HAP-1 (cell line): Measurements from ENCODE around the gene FMNL2.
"Not testable (repeated sequence)": the region's sequence is repeated elsewhere in the genome, so short reads cannot be mapped to it uniquely, and the experiment has no call there.

Source experiments
- DNase-seq, 2 experiments: peaks; one replicate each; pipeline ENCODE4 v3.0.0-alpha.2; 2016 to 2020; ENCODE audit warnings: low spot score in 2 of 2
- H3K27me3 ChIP-seq: fragments of 250-450 bp; sonication (Bioruptor Pico); 2 replicates; pipeline ENCODE4 v1.5.1; 2020; ENCODE audit warnings: low read depth, mild to moderate bottlenecking, moderate library complexity
- H3K36me3 ChIP-seq: fragments of 250-450 bp; sonication (Bioruptor Pico); replicated peaks from 2 replicates; pipeline ENCODE4 v1.5.1; 2020; ENCODE audit warnings: mild to moderate bottlenecking
- H3K4me1 ChIP-seq: fragments of 250-450 bp; sonication (Bioruptor Pico); 2 replicates; pipeline ENCODE4 v1.5.1; 2020; ENCODE audit warnings: mild to moderate bottlenecking
- H3K4me3 ChIP-seq: fragments of 250-450 bp; sonication (Bioruptor Pico); 2 replicates; pipeline ENCODE4 v1.5.1; 2020; ENCODE audit warnings: mild to moderate bottlenecking, moderate library complexity
- H3K9me3 ChIP-seq: fragments of 250-450 bp; sonication (Bioruptor Pico); 2 replicates; pipeline ENCODE4 v1.5.1; 2020; ENCODE audit warnings: mild to moderate bottlenecking, moderate library complexity
- in situ Hi-C: fragments of 300-500 bp; cut with MboI; formaldehyde crosslinking; loops from 3 replicates; pipeline ENCODE4 v1.14.3; 2020; ENCODE audit warnings: low sequenced_read_pairs, inconsistent platforms, mixed read lengths

The FMNL2 gene

DNA sequence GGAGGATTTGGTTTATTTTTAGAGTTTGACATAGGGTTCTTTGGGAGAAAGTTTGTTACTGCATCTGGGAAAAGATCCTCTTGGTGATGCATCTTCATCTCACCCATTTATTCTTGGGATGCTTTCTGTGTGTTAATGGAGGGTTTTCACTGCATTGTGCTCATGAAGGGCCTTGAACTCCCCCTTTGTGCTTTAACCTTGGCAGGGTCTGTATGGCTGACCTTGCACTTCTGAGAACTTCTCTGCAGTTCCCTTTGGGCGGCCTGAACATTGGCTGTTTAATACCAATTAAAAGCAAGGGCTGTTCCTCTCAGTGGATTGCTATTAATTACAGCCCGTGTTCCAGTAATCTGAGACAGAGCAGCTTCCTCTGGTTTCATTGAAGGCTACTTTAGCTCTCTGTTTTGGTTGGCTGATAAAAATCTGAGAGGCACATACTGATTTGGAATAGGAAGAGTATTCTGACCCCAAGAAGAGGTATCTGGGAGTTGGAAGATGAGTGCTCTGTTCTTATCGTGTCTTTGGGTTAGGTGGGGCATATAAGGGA, 37.5 kb downstream of the FMNL2 start:
- H3K4me3 ChIP-seq = no peak overlapping the region
- H3K4me1 ChIP-seq = no peaks in the 10 kb centered on the region
- no peaks in the 10 kb centered on the region for H3K27me3 ChIP-seq
- no peaks in the 10 kb centered on the region for H3K9me3 ChIP-seq
- DNase-seq = no peak
- in situ Hi-C loops = no loop called here
- no peaks in the 10 kb centered on the region for H3K36me3 ChIP-seq

DNA sequence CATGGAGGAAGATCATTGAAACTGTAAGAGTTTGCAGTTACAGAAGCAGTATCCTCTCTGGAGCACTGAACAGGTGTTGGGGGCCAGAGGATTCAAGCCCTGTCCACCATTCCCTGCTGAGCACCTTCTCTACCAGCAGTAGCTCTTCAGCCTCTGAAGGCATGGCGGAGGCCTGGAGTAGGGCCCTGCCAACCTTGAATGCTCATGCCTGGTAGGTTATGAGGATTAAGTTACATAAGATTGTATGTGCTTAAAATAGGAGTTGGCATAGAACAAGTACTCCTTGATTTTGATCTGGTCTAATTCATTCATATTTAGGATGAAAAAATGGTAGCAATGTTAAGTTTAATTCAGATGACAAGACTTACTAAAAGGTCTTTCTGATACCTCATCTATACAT, 40.2 kb downstream of the FMNL2 start:
- H3K4me1 ChIP-seq = no peaks in the 10 kb centered on the region
- in situ Hi-C loops = no loop called here

DNA sequence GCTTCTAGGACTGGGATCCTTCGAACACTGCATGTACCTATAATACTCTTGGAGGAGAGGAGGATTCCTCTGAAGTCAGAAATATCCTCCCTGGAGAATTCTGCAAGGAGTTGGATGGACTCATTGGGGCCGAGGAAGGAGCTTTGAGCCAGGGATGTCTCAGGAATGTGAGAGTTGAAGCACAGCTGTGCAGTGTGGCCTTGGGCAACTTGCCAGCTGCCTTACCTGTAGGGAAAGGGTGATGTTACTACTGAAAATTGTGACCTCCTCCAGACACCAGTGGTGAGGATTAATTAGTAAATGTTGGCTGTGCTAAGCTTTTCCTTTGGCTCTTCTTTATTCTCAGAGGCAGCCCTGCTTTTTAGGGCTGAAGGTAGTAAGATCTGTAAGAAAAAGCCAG, 41.4 kb downstream of the FMNL2 start:
- H3K36me3 ChIP-seq = no peaks in the 10 kb centered on the region
- no peak overlapping the region for H3K4me3 ChIP-seq
- no peaks in the 10 kb centered on the region for H3K27me3 ChIP-seq
- H3K4me1 ChIP-seq = no peaks in the 10 kb centered on the region
- H3K9me3 ChIP-seq = no peaks in the 10 kb centered on the region
- no peak for DNase-seq
- in situ Hi-C loops = no loop called here

More for the DNA sequence above, 40.2 kb downstream of the FMNL2 start:
- DNase-seq = no peak
- H3K36me3 ChIP-seq = no peaks in the 10 kb centered on the region
- H3K9me3 ChIP-seq = no peaks in the 10 kb centered on the region
- H3K27me3 ChIP-seq = no peaks in the 10 kb centered on the region
- no peak overlapping the region for H3K4me3 ChIP-seq

DNA sequence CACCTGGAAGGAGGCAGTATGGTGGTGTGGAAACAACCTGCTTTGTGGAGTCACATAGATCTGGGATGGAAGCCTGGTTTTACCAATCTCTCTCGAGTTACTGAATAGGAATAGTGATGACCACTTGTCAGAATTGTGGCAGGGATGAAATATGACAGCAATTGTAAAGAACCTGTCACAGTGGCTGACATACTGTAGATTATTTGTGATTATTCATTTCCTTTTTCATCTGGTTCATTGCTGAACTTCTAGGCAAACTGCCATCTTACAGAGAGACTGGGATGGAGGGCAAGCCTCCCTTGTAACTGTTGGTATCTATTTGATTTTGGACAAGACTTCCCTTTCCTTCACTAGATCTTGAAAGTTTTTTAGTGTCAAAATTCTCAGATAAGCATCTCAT, 42.0 kb downstream of the FMNL2 start:
- H3K36me3 ChIP-seq = no peaks in the 10 kb centered on the region
- H3K4me1 ChIP-seq = no peaks in the 10 kb centered on the region
- no peaks in the 10 kb centered on the region for H3K27me3 ChIP-seq
- no peak for DNase-seq
- H3K4me3 ChIP-seq = no peak overlapping the region
- in situ Hi-C loops = no loop called here
- no peaks in the 10 kb centered on the region for H3K9me3 ChIP-seq

DNA sequence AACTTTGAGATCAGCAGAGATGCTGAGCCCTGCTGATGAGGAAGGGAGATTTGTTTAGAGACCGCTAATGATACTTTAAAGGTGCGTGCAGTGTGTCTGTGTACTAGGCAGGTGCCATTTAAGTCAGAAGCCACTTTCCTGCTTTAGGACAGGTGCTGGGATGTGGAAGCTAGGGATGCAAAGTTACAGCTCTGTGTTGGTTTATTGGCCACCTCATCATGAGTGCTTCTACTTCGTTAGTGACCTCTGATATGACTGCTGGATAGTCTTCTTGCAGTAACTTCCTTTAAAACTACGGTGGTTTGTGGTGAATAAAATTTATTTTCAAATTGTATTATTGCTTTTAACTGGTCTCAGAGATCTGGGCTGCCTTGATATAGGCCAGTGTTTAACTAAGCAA, 44.1 kb downstream of the FMNL2 start:
- H3K9me3 ChIP-seq = no peaks in the 10 kb centered on the region
- in situ Hi-C loops = no loop called here
- H3K4me3 ChIP-seq = no peak overlapping the region
- no peaks in the 10 kb centered on the region for H3K36me3 ChIP-seq
- DNase-seq = no peak
- H3K27me3 ChIP-seq = no peaks in the 10 kb centered on the region
- no peaks in the 10 kb centered on the region for H3K4me1 ChIP-seq

DNA sequence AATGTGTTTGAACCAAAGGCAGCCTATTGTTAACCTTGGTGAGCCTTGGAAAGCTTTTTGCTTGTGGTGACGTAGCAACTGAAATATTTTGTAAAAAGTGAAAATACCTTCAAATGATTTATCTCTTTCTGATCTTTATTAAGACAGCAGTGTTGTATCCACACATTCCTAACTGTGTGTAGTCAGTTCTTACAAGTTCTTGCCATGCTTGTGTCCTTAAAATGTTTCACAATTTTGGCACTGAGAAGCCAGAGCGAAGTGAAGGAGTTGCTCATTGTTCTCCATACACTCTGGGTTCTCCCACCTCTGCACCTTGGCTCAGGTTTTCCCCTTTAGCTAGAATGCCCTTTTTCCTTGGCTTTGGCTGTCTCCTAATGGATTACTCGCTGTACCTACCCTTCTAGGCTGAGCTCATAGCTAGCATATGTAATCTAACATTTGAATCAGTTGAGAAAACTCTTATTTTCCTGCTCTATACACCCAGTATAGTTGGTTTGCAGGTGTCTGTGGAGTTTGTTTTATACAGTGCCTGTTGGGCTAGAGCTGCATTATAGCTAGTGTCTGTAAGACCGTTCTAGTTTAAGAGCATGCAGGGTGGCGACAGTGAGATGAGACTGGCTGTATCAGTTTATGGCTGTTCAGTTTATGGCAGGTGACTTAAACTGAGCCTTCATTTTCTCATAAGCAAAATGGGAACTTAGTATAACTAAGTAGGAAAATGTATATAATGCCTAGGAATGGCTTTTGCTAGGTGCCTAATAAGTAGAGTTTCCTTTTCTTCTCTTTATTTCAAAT, 45.5 kb downstream of the FMNL2 start:
- Histone ChIP-seq H3K4me3 (no peak overlapping the region), H3K27me3 (no peaks in the 10 kb centered on the region), H3K4me1 (no peaks in the 10 kb centered on the region), H3K36me3 (no peaks in the 10 kb centered on the region), H3K9me3 (no peaks in the 10 kb centered on the region)
- no peak for DNase-seq
- in situ Hi-C loops = no loop called here

DNA sequence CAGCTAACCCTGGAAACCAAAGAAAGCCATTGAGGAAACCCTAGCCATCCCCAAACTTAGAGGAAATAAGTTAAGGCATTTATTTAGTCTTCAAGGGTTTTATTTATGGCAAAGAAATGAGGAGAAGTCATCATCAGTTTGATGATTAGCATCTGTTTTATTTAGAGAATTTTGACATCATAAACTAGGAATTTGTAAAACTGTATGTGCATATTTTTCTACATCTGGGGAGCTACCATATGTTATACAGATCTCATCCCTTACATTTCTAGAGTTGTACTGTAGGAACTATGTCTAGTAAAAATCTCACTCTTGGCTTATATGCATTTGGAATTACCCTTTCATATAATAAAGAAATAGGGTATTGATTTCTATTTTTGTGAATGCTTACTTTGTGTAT, 48.7 kb downstream of the FMNL2 start:
- DNase-seq = no peak
- no peak overlapping the region for H3K4me3 ChIP-seq
- no peaks in the 10 kb centered on the region for H3K27me3 ChIP-seq
- no peaks in the 10 kb centered on the region for H3K4me1 ChIP-seq
- no peaks in the 10 kb centered on the region for H3K9me3 ChIP-seq
- H3K36me3 ChIP-seq = no peaks in the 10 kb centered on the region
- in situ Hi-C loops = no loop called here

DNA sequence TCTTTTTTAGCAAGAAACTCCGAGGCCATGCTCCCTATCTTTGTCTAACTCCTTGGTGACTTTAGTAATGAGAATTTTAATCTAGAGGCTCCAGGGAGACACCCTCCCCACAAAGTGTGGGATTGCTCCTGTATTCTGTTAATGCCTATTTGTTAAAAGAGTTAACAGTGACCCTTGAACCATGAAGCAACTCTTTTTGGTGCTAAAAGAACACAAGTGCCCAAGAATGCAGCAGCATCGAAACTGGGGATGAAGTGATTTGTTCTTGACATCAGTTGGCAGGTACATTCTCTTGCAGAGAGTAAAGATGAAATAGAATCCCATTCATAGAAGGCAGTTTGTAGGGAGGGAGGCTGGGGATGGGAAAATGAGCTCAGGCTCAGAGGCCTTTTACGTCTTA, 50.0 kb downstream of the FMNL2 start:
- Histone ChIP-seq H3K4me1 (no peaks in the 10 kb centered on the region), H3K4me3 (no peak overlapping the region), H3K9me3 (no peaks in the 10 kb centered on the region), H3K36me3 (no peaks in the 10 kb centered on the region), H3K27me3 (no peaks in the 10 kb centered on the region)
- no peak for DNase-seq
- in situ Hi-C loops = no loop called here

DNA sequence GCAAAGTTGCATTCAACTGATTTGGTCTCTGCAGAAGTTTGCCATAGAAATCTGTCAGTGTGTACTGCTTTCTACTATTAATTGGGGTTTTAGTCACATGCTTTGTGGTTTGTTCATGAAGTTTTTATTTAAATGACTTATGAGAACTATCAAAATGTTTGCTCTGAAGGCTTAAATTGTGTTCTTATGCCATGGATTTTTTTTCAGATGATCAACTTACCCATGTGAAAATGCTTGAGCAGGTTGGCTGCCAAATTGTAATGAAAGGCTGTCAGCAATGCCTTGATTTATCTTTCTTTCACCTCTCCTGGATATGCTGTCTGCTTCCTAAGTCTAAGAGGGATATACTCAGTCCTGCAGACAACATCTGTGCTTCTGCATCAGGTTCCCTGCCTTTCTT, 50.7 kb downstream of the FMNL2 start:
- no peaks in the 10 kb centered on the region for H3K27me3 ChIP-seq
- no peaks in the 10 kb centered on the region for H3K36me3 ChIP-seq
- no peaks in the 10 kb centered on the region for H3K4me1 ChIP-seq
- in situ Hi-C loops = no loop called here
- no peak overlapping the region for H3K4me3 ChIP-seq
- no peak for DNase-seq
- no peaks in the 10 kb centered on the region for H3K9me3 ChIP-seq

DNA sequence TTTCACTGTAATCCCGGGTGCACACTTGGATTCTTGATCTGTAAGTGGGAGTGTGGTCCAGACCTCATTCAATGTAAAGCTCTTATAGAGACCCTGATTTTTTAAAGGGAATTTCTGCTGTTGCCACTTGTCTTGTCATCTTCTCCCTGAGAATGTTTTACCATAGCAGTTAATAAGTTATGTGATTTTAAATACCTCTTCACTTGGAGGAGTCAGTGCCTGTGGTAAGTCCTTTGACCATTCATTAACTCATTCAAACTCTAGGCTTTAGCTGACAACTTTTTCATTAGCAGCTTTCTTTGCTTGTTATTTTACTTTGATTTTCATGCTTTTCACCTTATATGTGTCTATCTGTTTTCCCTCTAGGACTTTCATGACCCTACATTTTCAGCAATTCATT, 51.3 kb downstream of the FMNL2 start:
- no peaks in the 10 kb centered on the region for H3K36me3 ChIP-seq
- in situ Hi-C loops = no loop called here
- H3K9me3 ChIP-seq = no peaks in the 10 kb centered on the region
- no peak overlapping the region for H3K4me3 ChIP-seq
- no peak for DNase-seq
- H3K4me1 ChIP-seq = no peaks in the 10 kb centered on the region
- H3K27me3 ChIP-seq = no peaks in the 10 kb centered on the region

DNA sequence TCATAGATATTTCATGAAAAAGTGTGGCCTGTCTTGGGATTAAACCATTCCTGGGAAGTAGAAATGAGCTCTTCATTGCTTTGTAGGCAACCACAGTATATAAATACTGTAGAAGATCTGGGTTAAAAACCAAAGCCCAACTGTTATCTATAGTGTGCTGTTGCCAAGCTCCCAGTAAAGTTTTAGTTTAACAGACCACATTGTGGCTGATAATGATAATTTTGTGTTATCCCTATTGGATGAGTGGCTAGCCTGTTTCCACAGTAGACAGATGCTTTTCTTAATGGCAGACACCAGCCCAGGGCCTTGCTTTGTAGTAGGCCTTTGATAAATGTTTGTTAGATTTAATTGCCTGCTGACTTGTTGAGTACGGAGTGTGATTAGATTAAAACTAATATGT, 52.1 kb downstream of the FMNL2 start:
- H3K4me1 ChIP-seq = no peaks in the 10 kb centered on the region
- in situ Hi-C loops = no loop called here
- H3K4me3 ChIP-seq = no peak overlapping the region
- H3K36me3 ChIP-seq = no peaks in the 10 kb centered on the region
- H3K9me3 ChIP-seq = no peaks in the 10 kb centered on the region
- no peaks in the 10 kb centered on the region for H3K27me3 ChIP-seq
- DNase-seq = no peak

DNA sequence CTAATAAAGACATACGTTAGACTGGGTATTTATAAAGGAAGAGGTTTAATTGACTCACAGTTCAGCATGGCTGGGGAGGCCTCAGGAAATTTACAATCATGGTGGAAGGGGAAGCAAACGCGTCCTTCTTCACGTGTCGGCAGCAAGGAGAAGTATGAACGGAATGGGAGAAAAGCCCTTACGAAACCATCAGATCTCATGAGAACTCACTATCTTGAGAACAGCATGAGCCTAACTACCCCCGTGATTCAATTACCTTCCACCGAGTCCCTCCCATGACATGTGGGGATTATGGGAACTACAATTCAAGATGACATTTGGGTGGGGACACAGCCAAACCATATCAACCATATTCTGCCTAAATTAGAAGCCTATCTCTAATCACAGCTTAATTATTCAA, 53.3 kb downstream of the FMNL2 start:
- H3K4me3 ChIP-seq, H3K9me3 ChIP-seq, H3K27me3 ChIP-seq, in situ Hi-C loops, H3K4me1 ChIP-seq, DNase-seq, H3K36me3 ChIP-seq: not testable (repeated sequence)

DNA sequence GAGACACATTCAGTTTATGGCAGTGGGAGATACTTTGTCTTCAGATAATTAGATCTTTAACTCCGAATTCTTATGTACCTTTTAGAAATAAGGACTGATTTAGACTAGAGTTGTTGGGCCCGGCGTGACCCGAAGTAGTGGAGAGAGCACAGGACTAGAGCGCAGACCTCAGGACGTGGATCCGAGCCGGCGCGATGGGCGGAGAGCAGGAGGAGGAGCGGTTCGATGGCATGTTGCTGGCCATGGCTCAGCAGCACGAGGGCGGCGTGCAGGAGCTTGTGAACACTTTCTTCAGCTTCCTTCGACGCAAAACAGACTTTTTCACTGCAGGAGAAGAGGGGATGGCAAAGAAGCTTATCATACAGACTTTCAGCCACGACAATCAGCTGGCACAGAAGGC, 54.5 kb downstream of the FMNL2 start:
- Histone ChIP-seq H3K27me3 (no peaks in the 10 kb centered on the region), H3K9me3 (no peaks in the 10 kb centered on the region), H3K36me3 (no peaks in the 10 kb centered on the region), H3K4me1 (peaks cover 9% of the 10 kb centered on the region), H3K4me3 (no peak overlapping the region)
- in situ Hi-C loops = no loop called here
- DNase-seq = no peak

DNA sequence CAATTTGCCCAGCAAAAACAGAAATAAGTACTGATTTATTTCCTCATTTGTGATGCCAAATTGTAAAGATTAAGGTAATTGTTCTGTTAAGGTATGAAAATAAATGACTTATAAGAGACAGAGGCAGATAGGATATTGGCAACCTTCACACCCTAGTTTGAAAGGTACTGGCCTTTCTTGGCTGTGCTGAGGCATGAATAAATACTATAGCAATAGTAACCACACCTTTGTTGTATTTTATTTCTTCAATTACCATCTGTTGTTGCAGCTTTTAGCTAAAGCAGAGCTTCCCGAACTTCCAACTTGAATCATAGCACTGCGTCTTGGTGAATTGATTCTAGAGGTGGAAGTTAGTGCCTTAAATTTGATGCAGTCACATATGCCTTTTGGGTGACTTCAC, 55.9 kb downstream of the FMNL2 start:
- no peaks in the 10 kb centered on the region for H3K36me3 ChIP-seq
- H3K9me3 ChIP-seq = no peaks in the 10 kb centered on the region
- H3K4me3 ChIP-seq = no peak overlapping the region
- in situ Hi-C loops = no loop called here
- DNase-seq = no peak
- peaks cover 16% of the 10 kb centered on the region for H3K4me1 ChIP-seq
- no peaks in the 10 kb centered on the region for H3K27me3 ChIP-seq

DNA sequence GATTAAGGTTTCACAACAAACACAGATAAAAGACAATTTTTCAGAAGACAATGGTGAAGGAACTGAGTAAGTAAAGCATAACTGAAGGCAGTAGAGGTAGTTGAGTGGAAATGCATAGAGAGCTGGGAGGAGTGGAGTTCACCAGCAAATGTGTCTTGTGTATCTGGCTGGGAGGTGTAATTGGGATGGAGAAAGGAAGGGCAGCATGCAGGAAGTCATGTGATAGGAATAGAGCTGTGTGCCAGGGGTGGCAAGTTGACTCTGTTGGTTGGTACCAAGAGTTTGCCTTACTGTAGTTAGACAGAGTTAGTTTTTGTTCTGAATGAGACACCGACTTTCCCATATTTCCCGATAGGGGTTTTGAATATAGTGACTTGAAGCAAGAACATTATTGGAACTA, 56.3 kb downstream of the FMNL2 start:
- no peak overlapping the region for H3K4me3 ChIP-seq
- no peaks in the 10 kb centered on the region for H3K27me3 ChIP-seq
- DNase-seq = no peak
- no peaks in the 10 kb centered on the region for H3K36me3 ChIP-seq
- in situ Hi-C loops = no loop called here
- H3K4me1 ChIP-seq = peaks cover 20% of the 10 kb centered on the region
- H3K9me3 ChIP-seq = no peaks in the 10 kb centered on the region
